ENCODE results near the gene NAV1.

DNA sequence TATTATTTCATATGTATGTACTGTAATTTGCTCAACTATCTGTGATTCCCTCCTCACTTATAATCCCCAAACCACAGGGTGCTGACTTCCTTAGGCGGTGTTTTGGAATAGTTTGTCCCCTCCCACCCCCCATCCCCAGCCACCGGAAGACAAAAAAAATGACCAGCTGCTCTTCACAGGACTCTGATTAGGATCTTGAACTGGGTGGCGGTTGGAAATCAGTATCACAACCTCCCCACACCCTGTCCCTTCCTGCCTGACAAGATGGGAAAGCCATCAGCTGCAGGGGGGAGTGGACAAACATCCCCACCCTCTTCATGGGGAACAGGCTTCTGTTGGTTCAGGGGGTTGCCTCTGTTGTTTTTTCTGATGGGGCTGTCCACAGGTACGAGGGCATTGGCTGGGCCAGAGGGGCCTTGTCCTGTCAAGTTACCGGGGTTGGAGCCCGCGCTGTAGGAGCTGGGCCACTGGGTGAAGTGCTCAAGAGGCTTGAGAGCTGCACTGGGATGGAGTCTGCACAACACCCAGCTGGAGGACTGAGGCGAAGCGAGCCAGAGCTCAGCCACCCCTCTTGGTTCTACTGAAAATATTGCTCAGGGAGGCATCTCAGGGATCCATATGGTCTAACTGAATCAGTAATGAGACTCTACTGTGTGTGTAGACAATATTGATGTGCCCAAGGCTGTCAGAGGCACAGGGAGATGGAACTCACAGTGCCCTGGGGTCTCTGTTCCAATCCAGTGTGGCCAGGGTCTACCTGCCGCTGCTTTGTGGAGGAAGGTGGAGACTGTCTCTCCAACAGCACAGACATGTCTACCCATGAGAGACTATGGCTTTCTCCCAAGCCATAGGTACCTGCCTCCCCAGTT is 28.2 kb downstream of the NAV1 start:
- TF ChIP-seq POLR2A (IDR thresholded peaks at IDR 0.05) (no peak), EP300 (IDR thresholded peaks at IDR 0.05) (no peak)
